ENCODE measurements around the gene RRAGC. TPM values are rescaled to one million over a fixed set of nuclear protein-coding genes. Genes with fewer than 3 reads are reported as not detected.

RRAGC gene
- total and polyA plus RNA-seq, 9 of the 15 experiments (the other 6 are each of a cell fraction or from before 2014, with no cell fraction given), result 3.9 to 16.9 (median 10.9) TPM

- peak; percentile 100 for TF ChIP-seq ZBTB7A (IDR thresholded peaks at IDR 0.05; ENCODE audit: borderline replicate concordance, control insufficient read depth, low read depth, low read length)
- TF ChIP-seq ZBTB11 (CRISPR knock-in tag; IDR thresholded peaks at IDR 0.05), result 0 out of 6 replicates have a peak, but pooled peaks of 1 of the 3 experiments have one; percentile 12
- TF ChIP-seq SAP30 (IDR thresholded peaks at IDR 0.05; ENCODE audit: borderline replicate concordance, insufficient read depth, low read depth, low read length, poor library complexity, severe bottlenecking), result no peak
- no peak for TF ChIP-seq ZKSCAN8 (CRISPR knock-in tag; IDR thresholded peaks at IDR 0.05)
- peak; percentile 63 for TF ChIP-seq ZNF592 (IDR thresholded peaks at IDR 0.05)
- peak; percentile 20; the same call in 1 of the 2 replicates for TF ChIP-seq ETS1 (conservative IDR thresholded peaks at IDR 0.05; ENCODE audit: control insufficient read depth, low read depth, low read length)
- TF ChIP-seq ZBTB34 (CRISPR knock-in tag; IDR thresholded peaks at IDR 0.05), result no peak
- TF ChIP-seq GATAD2A (IDR thresholded peaks at IDR 0.05), result 0 out of 2 replicates have a peak, but pooled peaks have one; percentile 14
These were observed 41.2 kb downstream of the RRAGC start (continued) for GRCh38 chr1:38818175-38818976.
